DMS 273 (cell line): ENCODE results near the gene TCEA2.

Source experiments
- DNase-seq: peaks from one replicate; lab custom pipeline; 2025; ENCODE audit not compliant: unreplicated experiment; lab: John Stamatoyannopoulos, UW

The TCEA2 gene

GRCh38 chr20:64063389-64064144 is 569 bp downstream of the TCEA2 start:
- peak; percentile 46 for DNase-seq

GRCh38 chr20:64064145-64064698 is 1.2 kb downstream of the TCEA2 start:
- no peak for DNase-seq

GRCh38 chr20:64065062-64065973 is 2.3 kb downstream of the TCEA2 start:
- DNase-seq, result no peak

- no peak for DNase-seq
Observed at GRCh38 chr20:64065974-64066343, 3.0 kb downstream of the TCEA2 start.

GRCh38 chr20:64067005-64067632 is 4.1 kb downstream of the TCEA2 start:
- DNase-seq, result no peak

GRCh38 chr20:64067733-64068307 is 4.8 kb downstream of the TCEA2 start:
- DNase-seq, result no peak

- DNase-seq, result no peak
Observed at GRCh38 chr20:64068386-64069208, 5.6 kb downstream of the TCEA2 start.

- no peak for DNase-seq
Observed at GRCh38 chr20:64069209-64069613, 6.2 kb downstream of the TCEA2 start.

- peak; percentile 61 for DNase-seq
Observed at GRCh38 chr20:64069614-64070243, 6.7 kb downstream of the TCEA2 start.

GRCh38 chr20:64070244-64070993 is 7.4 kb downstream of the TCEA2 start:
- no peak for DNase-seq

GRCh38 chr20:64071341-64072332 is 8.6 kb downstream of the TCEA2 start:
- DNase-seq, result no peak

- no peak for DNase-seq
Observed at GRCh38 chr20:64072498-64073063, 9.6 kb downstream of the TCEA2 start.

- no peak for DNase-seq
Observed at GRCh38 chr20:64073476-64074183, 10.6 kb downstream of the TCEA2 start.

- DNase-seq, result no peak
Observed at GRCh38 chr20:64074184-64074789, 11.3 kb downstream of the TCEA2 start.

GRCh38 chr20:64074963-64075362 is 12.0 kb downstream of the TCEA2 start:
- no peak for DNase-seq

GRCh38 chr20:64075556-64075955 is 12.6 kb downstream of the TCEA2 start:
- no peak for DNase-seq
